Fibroblast of skin of right quadriceps (primary cell): ENCODE results near the gene LRRC70.
A peak's percentile ranks its signal among the peaks of the same experiment; 100 is the strongest.
"Not testable (repeated sequence)": the region's sequence is repeated elsewhere in the genome, so short reads cannot be mapped to it uniquely, and the experiment has no call there.

ENCODE experiments used
- DNase-seq: peaks from one replicate; pipeline ENCODE4 v3.0.0-alpha.2; 2013

The LRRC70 gene, protein sequence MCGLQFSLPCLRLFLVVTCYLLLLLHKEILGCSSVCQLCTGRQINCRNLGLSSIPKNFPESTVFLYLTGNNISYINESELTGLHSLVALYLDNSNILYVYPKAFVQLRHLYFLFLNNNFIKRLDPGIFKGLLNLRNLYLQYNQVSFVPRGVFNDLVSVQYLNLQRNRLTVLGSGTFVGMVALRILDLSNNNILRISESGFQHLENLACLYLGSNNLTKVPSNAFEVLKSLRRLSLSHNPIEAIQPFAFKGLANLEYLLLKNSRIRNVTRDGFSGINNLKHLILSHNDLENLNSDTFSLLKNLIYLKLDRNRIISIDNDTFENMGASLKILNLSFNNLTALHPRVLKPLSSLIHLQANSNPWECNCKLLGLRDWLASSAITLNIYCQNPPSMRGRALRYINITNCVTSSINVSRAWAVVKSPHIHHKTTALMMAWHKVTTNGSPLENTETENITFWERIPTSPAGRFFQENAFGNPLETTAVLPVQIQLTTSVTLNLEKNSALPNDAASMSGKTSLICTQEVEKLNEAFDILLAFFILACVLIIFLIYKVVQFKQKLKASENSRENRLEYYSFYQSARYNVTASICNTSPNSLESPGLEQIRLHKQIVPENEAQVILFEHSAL

DNA sequence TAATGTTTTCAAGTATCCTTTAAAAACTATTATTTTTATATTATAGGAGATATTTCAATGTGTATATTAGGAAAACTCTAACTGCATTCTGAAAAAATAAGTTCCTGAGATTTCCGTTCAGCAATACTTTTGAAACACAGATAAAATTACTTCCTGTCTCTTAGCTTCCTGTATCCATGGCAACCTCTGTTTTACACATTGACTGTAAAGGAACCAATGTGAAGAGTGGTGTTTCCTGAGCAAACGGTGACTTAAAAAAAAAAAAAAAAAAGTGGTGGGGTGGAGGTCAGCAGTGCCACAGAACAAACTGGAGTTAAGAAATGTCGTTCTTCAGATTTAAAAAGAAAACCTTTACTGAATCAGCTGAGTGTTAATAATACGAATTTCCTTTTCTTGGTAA is at the start of gene LRRC70:
TSS of gene LRRC70 (plus strand) at position 280 of the 400 bp plus-strand sequence. CDS start 620 bp downstream, outside the sequence.
- DNase-seq, result peak; percentile 44

DNA sequence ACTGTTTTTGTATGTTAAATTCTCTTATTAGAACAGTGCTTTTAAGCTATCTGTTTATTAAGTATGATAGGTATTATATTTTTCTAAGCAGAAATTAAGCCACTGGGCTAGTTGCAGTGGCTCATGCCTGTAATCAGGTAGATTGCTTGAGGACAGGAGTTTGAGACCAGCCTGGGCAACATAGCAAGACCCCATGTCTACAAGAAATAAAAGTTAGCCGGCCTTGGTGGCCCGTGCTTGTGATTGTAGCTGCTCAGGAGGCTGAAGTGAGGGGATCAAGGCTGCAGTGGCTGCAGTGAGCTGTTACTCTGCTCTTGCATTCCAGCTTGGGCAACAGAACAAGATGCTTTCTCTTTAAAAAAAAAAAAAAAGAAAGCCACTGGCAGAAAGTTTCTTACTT is 45.0 kb upstream of the LRRC70 start:
- no peak for DNase-seq

DNA sequence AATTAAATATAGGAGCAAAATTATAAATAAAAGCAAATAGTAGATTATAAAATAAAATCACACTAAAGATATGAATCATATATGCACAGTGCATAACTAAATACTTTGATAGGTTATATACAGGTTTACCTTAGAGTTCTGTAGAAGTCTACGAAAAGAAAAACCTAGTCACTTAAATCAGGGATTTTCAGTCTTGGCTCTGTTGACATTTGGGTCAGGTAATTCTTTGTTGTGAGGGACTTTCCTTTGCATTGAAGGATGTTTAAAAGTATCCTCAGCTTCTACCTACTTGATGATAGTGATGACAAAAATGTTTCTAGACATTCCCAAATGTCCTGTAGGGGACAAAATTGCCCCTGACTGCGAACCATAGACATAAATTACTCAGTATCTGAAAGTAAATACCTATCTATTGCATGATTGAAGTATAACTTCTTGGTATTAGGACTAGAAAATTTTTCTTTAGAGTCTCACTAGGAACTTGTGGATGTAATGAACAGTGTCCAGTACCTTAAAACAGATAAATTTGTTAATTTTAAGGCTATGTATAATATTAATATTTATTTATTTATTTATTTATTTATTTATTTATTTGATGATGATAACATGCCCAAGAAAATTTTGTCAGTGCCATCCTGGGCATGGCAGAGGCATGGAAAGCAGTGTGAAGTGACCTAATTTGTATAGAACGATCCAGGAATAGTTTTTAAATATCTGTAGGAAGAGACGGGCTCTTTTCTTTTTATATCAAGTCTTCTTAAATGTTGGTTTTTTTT is 44.0 kb upstream of the LRRC70 start:
- DNase-seq, result no peak

DNA sequence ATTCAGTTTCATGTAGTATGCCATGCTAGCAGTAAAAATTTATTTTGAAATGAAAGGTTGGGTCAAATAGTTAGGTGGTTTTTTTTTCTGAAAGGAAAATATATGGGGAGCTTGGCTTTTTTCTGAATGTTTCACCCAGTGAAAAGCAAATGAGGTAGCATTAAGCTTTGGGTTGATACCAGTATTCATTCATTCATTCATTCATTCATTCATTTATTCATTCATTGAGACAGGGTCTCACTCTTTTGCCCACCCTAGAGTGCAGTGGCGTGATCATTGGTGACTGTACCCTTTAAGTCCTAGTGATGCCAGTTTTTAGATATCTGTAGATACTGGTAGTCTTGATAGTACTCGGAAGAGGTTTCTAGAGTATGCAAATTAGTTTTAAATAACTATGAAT is 42.4 kb upstream of the LRRC70 start:
- DNase-seq, result no peak

DNA sequence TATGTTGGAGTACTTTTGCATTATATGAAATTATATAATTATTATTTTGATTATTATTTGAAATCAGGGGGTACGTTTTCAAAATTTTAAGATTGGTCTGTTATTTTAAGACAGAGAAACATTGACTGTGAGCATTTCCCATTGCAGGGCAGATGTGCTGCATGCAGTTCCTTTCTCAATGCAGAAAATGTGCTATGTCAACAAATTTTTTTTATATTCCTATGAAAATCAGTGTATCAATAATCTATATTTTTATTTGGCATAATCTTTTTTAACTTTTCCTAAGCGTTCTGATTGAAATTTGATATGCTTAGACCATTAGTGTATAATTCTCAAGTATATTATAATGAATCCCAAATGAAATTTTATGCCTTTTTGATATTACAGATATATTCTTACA is 41.8 kb upstream of the LRRC70 start:
- DNase-seq, result no peak

DNA sequence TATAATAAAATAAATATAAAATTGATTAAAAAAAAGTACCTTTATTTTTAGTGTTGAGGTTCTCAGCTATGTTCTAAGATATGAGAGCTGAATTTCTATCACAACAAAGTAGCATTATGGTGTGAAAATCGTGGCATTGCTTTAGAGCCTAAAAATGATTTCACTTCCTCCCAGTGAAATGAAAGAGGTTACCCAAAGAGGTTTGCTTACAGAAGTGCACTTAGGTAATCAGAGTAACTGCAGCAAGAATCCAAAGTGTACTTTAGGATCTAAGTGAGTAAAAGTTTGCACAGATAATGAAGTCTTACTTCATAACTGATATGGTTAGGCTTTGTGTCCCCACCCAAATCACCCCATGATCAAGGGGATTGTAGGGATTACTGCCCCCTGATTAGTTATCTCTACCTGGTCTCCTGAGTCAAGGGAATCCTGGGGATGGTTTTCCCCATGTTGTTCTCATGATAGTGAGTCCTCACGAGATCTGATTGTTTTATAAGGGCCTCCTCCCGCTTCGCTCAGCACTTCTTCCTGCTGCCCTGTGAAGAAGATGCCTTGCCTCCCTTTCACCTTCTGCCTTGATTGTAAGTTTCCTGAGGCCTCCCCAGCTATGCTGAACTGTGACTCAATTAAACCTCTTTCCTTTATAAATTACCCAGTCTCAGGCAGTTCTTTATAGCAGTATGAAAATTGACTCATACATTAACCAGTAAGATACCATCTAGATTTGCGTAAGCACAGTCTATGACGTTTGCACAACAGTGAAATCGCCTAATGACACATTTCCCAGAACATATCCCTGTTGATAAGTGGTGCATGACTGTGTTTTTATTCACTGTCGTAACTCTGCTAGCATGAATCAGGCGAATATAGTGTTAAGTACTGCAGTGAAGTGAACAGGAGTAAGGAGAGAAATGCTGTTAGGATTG is 40.3 kb upstream of the LRRC70 start:
- DNase-seq, result peak; percentile 72

DNA sequence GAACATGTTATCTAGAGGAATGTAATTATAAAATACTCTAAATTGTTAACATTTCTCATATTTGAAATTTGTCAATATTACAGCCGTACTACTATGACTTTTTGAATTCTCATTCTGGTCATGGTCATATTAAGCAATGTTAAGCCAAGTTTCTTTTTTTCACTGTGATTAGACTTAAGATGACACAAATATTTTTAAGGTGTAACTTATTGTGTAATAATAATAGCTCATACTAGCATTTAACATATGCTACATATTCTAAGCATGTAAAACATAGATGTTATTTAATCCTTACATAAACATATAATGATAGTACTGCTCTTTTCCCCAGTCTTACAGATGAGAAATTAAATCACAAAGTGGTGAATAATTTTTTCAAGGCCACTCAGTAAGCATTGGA is 35.9 kb upstream of the LRRC70 start:
- DNase-seq, result no peak

DNA sequence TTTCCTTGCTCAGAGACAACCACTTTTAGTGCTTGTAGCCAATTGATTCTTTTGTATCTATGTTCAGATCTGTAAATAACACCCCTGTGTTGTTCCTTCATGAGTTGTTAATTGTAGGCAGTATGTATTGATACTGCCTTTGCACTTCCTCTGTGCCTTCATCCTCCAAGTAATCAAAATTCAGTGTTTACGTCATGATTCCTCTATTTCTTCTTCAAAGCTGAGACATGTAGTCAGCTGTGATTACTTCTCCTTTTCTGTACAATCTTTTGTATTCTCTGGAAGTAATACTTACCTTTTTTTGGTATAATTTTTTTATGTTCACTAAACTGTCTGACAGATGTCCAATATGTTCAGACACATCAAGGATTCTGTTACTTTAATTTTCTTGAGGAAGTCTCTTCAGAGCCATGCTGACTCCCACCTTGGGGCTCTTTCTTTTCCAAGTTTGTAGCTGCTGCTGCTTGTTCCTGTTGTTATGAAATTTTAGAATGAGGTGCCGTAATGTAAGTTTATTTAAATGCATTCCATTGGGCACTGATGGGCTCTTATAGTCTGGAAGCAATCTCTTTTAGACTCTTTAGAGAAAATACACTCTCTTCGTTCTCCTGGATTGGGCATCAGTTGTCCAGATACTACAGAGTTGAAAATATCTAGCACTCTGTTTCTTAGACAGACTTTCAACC is 30.5 kb upstream of the LRRC70 start:
- no peak for DNase-seq

DNA sequence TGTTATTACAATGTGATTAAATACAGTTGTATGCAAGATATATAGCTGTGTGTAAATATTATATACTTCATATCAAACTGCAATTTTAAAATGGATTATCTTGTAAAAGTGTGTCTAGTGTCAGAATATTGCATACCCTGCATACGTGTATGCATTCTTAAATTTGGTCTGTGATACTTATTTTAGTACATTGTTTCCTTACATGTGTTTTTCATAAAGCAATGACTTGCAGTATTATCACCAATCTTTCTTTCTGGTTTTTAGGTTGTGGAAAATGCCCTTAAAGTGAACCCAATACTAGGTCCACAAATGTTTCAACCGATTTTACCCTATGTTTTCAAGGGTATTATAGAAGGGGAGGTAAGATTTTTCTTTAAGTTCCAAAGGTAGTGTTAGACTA is 28.5 kb upstream of the LRRC70 start:
- DNase-seq, result no peak

DNA sequence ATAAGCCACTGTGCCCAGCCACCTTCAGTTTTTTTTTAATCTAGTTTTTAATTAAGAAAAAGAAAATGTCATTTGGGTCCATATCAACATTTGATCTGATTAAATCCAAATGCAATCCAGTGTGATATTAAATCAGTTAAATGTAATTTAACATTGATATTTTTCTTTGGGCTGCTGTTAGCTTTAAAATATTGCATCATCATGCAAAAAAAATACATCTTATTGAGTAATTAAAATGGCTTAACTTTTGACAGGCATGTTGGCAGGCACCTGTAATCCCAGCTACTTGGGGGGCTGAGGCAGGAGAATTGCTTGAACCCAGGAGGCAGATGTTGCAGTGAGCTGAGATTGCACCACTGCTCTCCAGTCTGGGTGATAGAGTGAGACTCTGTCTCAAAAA is 22.7 kb upstream of the LRRC70 start:
- DNase-seq, result no peak

DNA sequence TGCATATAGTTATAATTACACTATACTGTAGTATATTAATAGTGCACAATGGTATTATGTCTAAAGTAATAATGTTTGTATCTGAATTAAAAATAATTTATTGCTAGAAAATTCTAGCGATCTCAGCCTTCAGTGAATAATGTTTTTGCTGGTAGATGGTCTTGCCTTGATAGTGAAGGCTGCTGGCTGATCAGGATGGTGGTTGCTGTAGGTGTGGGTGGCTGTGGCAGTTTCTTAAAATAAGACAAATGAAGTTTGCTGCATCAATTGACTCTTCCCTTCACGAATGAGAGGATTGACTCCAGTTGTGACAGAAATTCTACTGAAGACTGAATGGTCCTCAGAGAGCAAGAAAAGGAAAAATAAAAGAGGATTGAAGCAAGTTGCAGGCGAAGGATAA is 19.7 kb upstream of the LRRC70 start:
- no peak for DNase-seq

DNA sequence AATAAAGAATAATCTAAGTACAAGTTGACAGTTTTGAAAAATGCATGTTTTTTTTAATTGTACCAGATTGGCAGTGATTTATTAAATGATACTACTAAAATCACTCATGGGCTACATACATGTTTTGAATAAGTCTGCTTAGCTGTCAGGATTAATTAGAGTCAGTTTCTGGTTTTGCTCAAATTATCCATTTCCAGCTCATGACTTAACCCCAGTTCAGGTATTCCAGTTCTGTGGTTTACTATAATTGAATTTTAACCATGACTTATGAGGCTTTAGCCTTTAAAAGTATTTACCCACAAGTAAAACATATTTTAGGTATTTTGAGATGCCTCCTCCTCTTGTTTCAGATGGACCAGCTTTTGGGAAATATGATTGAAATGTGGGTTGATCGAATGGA is 17.8 kb upstream of the LRRC70 start:
- no peak for DNase-seq

DNA sequence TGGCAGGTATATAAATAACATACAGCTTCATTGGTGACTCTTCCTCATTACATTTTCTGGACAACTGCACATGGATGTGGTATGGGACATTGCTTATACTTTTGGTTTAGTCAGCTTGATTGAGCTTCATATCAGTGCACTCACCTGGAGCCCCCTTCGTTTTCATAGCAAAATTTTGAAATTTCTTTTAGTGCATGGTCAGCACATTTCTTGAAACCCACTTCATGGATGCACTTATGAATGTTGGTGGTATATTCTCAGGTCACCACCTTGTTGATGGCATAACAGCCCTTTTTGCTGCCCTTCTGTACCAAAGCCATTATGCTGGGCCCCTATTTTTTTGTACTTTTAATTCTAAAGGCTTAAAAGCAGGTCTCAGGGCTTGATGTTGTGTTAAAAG is 16.7 kb upstream of the LRRC70 start:
- DNase-seq, result no peak

DNA sequence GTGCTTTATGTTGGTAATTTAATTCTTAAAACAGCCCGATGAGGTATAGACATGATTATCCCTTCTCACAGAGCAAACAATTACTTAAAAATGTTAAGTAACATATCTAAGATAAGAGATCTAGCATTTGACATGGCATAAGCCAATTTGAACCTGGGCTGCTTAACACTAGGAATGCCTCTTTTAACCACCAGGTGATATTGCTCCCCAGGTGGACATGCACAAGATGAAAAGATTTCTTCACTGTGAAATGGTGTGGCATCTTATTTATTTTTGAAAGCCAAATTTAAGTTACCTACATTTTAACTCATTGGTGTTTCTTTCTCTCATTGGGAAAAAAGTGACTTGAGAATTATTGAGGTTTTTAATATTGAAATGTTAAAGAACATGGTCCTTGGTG is 15.8 kb upstream of the LRRC70 start:
- DNase-seq, result no peak

DNA sequence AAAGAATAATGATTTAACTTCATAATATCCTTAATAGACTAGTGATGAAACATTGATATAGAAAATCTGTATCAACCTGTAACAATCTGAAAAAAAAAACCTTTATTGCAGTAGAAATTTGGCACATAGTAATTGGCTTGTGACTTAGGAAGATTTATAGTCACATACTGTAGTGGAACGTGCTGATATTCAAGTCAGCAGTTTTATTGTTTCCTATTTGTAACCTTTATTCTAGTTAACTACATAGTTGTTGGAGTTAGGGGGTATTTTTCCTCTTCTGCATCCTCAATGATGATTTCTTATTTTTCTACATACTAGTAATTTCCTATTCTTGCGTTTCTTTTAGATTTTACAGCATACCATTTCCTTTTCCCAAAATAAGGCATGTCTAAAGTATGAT is 14.5 kb upstream of the LRRC70 start:
- no peak for DNase-seq

DNA sequence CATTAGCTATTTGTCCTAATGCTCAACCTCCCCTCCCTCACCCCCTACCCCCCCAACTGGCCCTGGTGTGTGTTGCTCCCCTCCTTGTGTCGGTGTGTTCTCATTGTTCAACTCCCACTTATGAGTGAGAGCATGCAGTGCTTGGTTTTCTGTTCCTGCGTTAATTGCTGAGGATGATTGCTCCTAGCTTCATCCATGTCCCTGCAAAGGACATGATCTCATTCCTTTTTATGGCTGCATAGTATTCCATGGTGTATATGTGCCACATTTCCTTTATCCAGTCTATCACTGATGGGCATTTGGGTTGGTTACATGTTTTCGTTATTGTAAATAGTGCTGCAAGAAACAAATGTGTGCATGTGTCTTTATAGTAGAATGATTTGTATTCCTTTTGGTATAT is 12.9 kb upstream of the LRRC70 start:
- DNase-seq, result not testable (repeated sequence)

DNA sequence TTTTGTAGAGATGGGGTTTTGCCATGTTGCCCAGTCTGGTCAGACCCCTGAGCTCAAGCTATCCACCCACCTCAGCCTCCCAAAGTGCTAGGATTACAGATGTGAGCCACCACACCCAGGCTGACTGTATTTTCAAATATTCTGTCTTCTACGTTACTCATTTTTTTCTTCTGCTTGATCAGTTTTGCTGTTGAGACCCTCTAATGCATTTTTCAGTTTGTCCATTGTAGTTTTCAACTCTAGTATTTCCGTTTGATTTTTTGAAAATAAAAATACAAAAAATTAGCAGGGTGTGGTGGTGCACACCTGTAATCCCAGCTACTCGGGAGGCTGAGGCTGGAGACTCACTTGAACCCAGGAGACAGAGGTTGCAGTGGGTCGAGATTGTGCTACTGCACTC is 10.5 kb upstream of the LRRC70 start:
- no peak for DNase-seq

DNA sequence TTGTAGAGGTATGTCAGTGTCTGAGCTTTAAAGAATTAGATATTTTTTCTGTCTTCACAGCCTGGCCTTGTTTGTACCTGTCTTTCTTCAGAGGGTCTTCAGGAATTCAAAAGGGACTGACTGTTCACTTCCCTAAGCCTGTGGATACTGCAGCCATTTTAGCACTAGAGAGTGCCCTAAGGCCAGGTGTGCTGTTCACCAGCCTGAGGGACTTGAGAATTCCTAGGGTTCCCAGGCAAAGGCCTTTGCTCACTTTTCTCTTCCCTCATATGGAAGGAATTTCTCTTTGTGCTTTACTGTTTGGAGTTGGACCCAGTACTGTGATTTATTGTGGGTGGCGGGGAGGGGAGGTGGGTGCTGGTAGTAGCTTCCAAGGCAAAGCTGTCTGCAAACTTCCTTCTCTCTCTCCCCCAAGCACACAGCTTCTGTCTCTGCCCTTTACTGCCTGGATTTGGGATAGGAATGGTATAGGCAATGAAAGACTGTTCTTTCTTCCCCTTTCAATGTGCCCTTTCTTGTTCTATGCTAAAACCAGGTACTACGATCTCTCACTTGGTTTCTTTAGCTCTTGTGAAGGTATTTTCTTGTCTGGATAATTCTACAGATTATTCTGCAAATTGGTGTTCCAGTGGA is 9.7 kb upstream of the LRRC70 start:
- DNase-seq, result no peak

DNA sequence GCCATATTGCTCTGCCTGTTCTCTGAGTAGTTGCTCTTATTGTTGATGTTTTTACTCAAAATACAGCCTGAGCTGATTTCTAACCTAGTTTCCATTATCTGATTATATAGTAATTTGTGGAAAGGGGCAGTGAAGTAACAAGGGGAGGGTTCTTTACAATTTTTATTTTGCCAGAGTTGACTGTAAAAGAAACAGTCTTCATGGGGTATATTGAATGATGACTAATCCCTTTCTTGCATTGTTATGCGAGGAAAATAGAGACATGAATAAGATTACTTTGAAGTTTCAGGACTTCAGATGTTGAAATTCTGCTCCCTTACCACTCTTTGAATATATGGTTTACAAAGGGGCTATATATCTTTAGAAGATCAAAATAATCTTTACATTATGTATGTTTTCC is 9.1 kb upstream of the LRRC70 start:
- no peak for DNase-seq

DNA sequence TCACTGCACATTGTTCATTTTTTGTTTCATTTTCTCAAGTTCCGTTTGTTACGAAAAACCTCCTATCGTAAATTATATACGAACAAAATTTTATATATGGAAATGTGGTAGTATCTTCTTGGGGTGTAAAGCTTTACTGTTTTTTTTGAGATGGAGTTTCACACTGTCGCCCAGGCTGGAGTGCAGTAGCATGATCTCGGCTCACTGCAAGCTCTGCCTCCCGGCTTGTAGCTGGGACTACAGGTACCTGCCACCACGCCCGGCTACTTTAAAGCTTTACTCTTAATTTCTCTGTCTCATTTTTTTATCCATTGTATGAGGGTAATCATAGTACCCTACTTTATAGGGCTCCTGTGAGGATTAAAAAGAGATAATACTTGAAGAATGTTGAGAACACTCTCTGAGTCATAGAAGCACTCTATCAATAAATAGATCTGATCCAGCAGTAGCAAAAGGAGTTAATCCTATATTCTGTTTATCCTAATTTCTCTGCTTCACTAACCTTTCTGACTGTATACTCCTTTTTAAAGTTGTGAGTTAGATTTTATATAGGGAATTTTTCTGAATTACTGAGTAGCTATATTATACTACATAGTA is 5.6 kb upstream of the LRRC70 start:
- no peak for DNase-seq

DNA sequence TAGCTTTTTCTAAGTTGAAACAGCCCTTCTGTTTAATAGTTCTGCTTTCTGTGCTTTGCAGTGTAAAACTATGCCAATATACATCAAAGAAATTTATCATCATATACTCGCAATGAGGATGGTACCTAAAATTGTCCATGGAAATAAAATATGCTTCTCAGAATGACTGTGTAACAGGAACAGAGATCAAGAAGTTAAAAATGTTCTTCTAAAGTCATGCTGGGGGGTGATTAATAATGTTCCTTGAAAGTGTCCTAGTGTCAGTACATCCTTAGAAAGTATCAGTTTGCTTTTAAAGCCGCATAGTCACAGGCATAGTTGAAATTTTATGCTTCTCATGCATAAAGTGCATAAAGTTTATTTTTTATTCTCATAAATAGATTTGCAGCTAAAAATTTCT is 4.0 kb upstream of the LRRC70 start:
- DNase-seq, result no peak
